Stimulated activated CD4-positive, alpha-beta T cell treated with anti-CD3 and anti-CD28 coated beads, TNF-alpha, amount 100 ng/mL, for 48 hours (primary cell): Measurements from ENCODE around the gene ZNF333.
"Not testable (repeated sequence)": the region's sequence is repeated elsewhere in the genome, so short reads cannot be mapped to it uniquely, and the experiment has no call there.

Experiments used
- DNase-seq, 3 donors: peaks; one replicate each; pipeline ENCODE4 v3.0.0-alpha.2; 2020; ENCODE audit warnings: low read depth in 3 of 3

Gene ZNF333

GRCh38 chr19:14699641-14700040, 9.8 kb downstream of the ZNF333 start:
- DNase-seq = no peak

GRCh38 chr19:14700711-14701375, 11.0 kb downstream of the ZNF333 start:
- DNase-seq = no peak

- no peak for DNase-seq
Measured at GRCh38 chr19:14703833-14704232, 14.0 kb downstream of the ZNF333 start.

- DNase-seq = no peak
Measured at GRCh38 chr19:14704450-14704849, 14.6 kb downstream of the ZNF333 start.

GRCh38 chr19:14715841-14716240, 26.0 kb downstream of the ZNF333 start:
- no peak for DNase-seq

- no peak for DNase-seq
Measured at GRCh38 chr19:14718522-14719116, 28.8 kb downstream of the ZNF333 start.

GRCh38 chr19:14719162-14719561, 29.3 kb downstream of the ZNF333 start:
- DNase-seq = no peak

GRCh38 chr19:14722127-14722526, 32.3 kb downstream of the ZNF333 start:
- DNase-seq = no peak

GRCh38 chr19:14728595-14728994, 38.7 kb downstream of the ZNF333 start:
- DNase-seq = no peak

- no peak for DNase-seq
Measured at GRCh38 chr19:14731200-14731599, 41.4 kb downstream of the ZNF333 start.

GRCh38 chr19:14732510-14732909, 42.7 kb downstream of the ZNF333 start:
- no peak for DNase-seq

- DNase-seq = no peak
Measured at GRCh38 chr19:14733574-14733973, 43.7 kb downstream of the ZNF333 start.

GRCh38 chr19:14735915-14736314, 46.1 kb downstream of the ZNF333 start:
- DNase-seq = no peak

- DNase-seq = no peak
Measured at GRCh38 chr19:14746886-14747285, 57.0 kb downstream of the ZNF333 start.

- DNase-seq = no peak
Measured at GRCh38 chr19:14748601-14749000, 58.8 kb downstream of the ZNF333 start.

- DNase-seq = no peak
Measured at GRCh38 chr19:14758816-14759215, 69.0 kb downstream of the ZNF333 start.

- DNase-seq = no peak
Measured at GRCh38 chr19:14761607-14762006, 71.8 kb downstream of the ZNF333 start.

- no peak for DNase-seq
Measured at GRCh38 chr19:14762111-14762510, 72.3 kb downstream of the ZNF333 start.

GRCh38 chr19:14763497-14764145, 73.8 kb downstream of the ZNF333 start:
- DNase-seq = no peak

- DNase-seq = no peak
Measured at GRCh38 chr19:14764401-14764800, 74.6 kb downstream of the ZNF333 start.

GRCh38 chr19:14765403-14765802, 75.6 kb downstream of the ZNF333 start:
- not testable (repeated sequence) for DNase-seq

- not testable (repeated sequence) for DNase-seq
Measured at GRCh38 chr19:14765841-14766240, 76.0 kb downstream of the ZNF333 start.

GRCh38 chr19:14767466-14767971, 77.7 kb downstream of the ZNF333 start:
- DNase-seq = no peak
